HepG2 (cell line): ENCODE data around the gene MPIG6B. TPM values are rescaled to one million over a fixed set of nuclear protein-coding genes. Genes with fewer than 3 reads are reported as not detected.
A peak's percentile ranks its signal among the peaks of the same experiment; 100 is the strongest.

Experiments
- DR1 ChIP-seq: sonication (generic); formaldehyde crosslinking; IDR thresholded peaks from 2 replicates; pipeline ENCODE4 v1.8.0; 2021; ENCODE audit warnings: mild to moderate bottlenecking, missing genetic modification reagents, inconsistent platforms
- FOXP1 ChIP-seq, 2 experiments: fragments of 450-650 bp in 1 of 2; IDR thresholded peaks; 2 replicates each; pipeline ENCODE4 v1.6.1; 2017 to 2018; ENCODE audit warnings: antibody characterized with exemption in 1 of 2
- HOXA9 ChIP-seq: sonication (generic); formaldehyde crosslinking; IDR thresholded peaks from 2 replicates; pipeline ENCODE4 v1.8.1; 2022; ENCODE audit warnings: missing genetic modification reagents, mild to moderate bottlenecking, moderate library complexity, borderline replicate concordance
- KDM5A ChIP-seq: fragments of 200-600 bp; sonication (generic); IDR thresholded peaks from 2 replicates; pipeline ENCODE4 v1.7.0; 2018; ENCODE audit warnings: antibody characterized with exemption, mild to moderate bottlenecking, low read length, borderline replicate concordance
- MAX ChIP-seq: IDR thresholded peaks from 2 replicates; pipeline ENCODE4 v1.6.1; 2012; ENCODE audit warnings: inconsistent platforms
- MBD4 ChIP-seq: IDR thresholded peaks from 2 replicates; pipeline ENCODE4 v1.6.1; 2012; ENCODE audit warnings: low read length, inconsistent platforms, borderline replicate concordance
- MLLT10 ChIP-seq: sonication (generic); formaldehyde crosslinking; IDR thresholded peaks from 2 replicates; pipeline ENCODE4 v1.4.0; 2020; ENCODE audit warnings: missing genetic modification reagents
- MNT ChIP-seq: fragments of 450-650 bp; IDR thresholded peaks from 2 replicates; pipeline ENCODE4 v1.6.1; 2016
- NFE2 ChIP-seq: sonication (generic); formaldehyde crosslinking; IDR thresholded peaks from 2 replicates; pipeline ENCODE4 v1.4.0; 2020; ENCODE audit warnings: missing genetic modification reagents
- NFIB ChIP-seq: sonication (generic); formaldehyde crosslinking; IDR thresholded peaks from 2 replicates; pipeline ENCODE4 v1.9.0; 2021; ENCODE audit warnings: missing genetic modification reagents, mild to moderate bottlenecking, borderline replicate concordance
- SALL2 ChIP-seq: sonication (generic); formaldehyde crosslinking; IDR thresholded peaks from 2 replicates; pipeline ENCODE4 v1.8.1; 2023; ENCODE audit warnings: mild to moderate bottlenecking, missing genetic modification reagents, inconsistent platforms
- SOX6 ChIP-seq, 2 experiments: fragments of 450-650 bp in 1 of 2; sonication (generic) in 1 of 2; formaldehyde crosslinking in 1 of 2; IDR thresholded peaks; 2 replicates each; pipeline versions ENCODE4 v1.4.0 to v1.6.1; 2017 to 2020; ENCODE audit warnings: antibody characterized with exemption in 1 of 2, mild to moderate bottlenecking in 1 of 2, missing genetic modification reagents in 1 of 2
- TARDBP ChIP-seq: sonication (generic); formaldehyde crosslinking; IDR thresholded peaks from 2 replicates; pipeline ENCODE4 v1.8.0; 2022; ENCODE audit warnings: mild to moderate bottlenecking, missing genetic modification reagents
- THAP11 ChIP-seq: IDR thresholded peaks from 2 replicates; pipeline ENCODE4 v1.6.1; 2016; ENCODE audit warnings: missing biosample characterization, missing genetic modification reagents
- ZBTB10 ChIP-seq: sonication (generic); formaldehyde crosslinking; IDR thresholded peaks from 2 replicates; pipeline ENCODE4 v1.4.0; 2020; ENCODE audit warnings: missing genetic modification reagents, borderline replicate concordance
- ZFP1 ChIP-seq: IDR thresholded peaks from 2 replicates; pipeline ENCODE4 v1.6.1; 2016
- ZNF503 ChIP-seq: sonication (generic); formaldehyde crosslinking; IDR thresholded peaks from 2 replicates; pipeline ENCODE4 v1.4.0; 2020; ENCODE audit warnings: missing genetic modification reagents
- ZNF512B ChIP-seq: sonication (generic); formaldehyde crosslinking; IDR thresholded peaks from 2 replicates; pipeline ENCODE4 v1.5.1; 2020; ENCODE audit warnings: missing genetic modification reagents, mild to moderate bottlenecking, borderline replicate concordance
- ZNF589 ChIP-seq: sonication (generic); formaldehyde crosslinking; conservative IDR thresholded peaks from 2 replicates; pipeline ENCODE4 v1.8.0; 2022; ENCODE audit warnings: mild to moderate bottlenecking, moderate library complexity, missing genetic modification reagents
- ZNF619 ChIP-seq: sonication (generic); formaldehyde crosslinking; IDR thresholded peaks from 2 replicates; pipeline ENCODE4 v1.4.0; 2020; ENCODE audit warnings: mild to moderate bottlenecking, missing genetic modification reagents
- ZNF644 ChIP-seq: IDR thresholded peaks from 2 replicates; pipeline ENCODE4 v1.6.1; 2016; ENCODE audit warnings: low read depth
- polyA plus RNA-seq, 8 experiments: library from polyadenylated mRNA; depleted of rRNA in 3 of 8; stranded (reverse) in 7 of 8; unstranded in 1 of 8; fragments of >200 nt; fragmentation: Illumina TruSeq in 4 of 8; extraction: Trizol in 4 of 8; gene quantifications; 2 replicates each; pipeline versions ENCODE4 v1.2.1 to v1.2.3, GENCODE V29; 2011 to 2016; ENCODE audit warnings: low read depth in 4 of 8, missing spikeins in 1 of 8, mixed read lengths in 1 of 8; ENCODE audit not compliant: insufficient read depth in 1 of 8
- total RNA-seq, 5 experiments: library from RNA; depleted of rRNA; stranded (reverse); fragments of >200 nt; fragmentation: Illumina TruSeq; extraction: Trizol; gene quantifications; 2 replicates each; pipeline ENCODE4 v1.2.3, GENCODE V29; 2016; ENCODE audit warnings: low read depth in 1 of 5

The MPIG6B gene
- total and polyA plus RNA-seq, 2 of the 13 experiments (the other 11 are each of a cell fraction or from before 2014, with no cell fraction given) = not detected

GRCh38 chr6:31736768-31737314 is 13.7 kb downstream of the MPIG6B start (continued):
- no peak for TF ChIP-seq SOX6 (IDR thresholded peaks at IDR 0.05)
- no peak for TF ChIP-seq SOX6 (CRISPR knock-in tag; IDR thresholded peaks at IDR 0.05)
- TF ChIP-seq ZFP1 = 0 out of 2 replicates have a peak, but pooled peaks have one; percentile 11
- TF ChIP-seq ZNF589 (CRISPR knock-in tag) = no peak
- TF ChIP-seq MNT = no peak
- no peak for TF ChIP-seq NFIB (CRISPR knock-in tag)
- TF ChIP-seq DR1 (CRISPR knock-in tag) = no peak
- no peak for TF ChIP-seq ZBTB10 (CRISPR knock-in tag)
- no peak for TF ChIP-seq SALL2 (CRISPR knock-in tag)
- no peak for TF ChIP-seq ZNF644 (CRISPR knock-in tag)
- no peak for TF ChIP-seq ZNF503 (CRISPR knock-in tag)
- TF ChIP-seq MLLT10 = no peak
- TF ChIP-seq TARDBP = no peak
- no peak for TF ChIP-seq NFE2
- no peak for TF ChIP-seq KDM5A
- TF ChIP-seq THAP11 = no peak
- TF ChIP-seq MAX = no peak
- no peak for TF ChIP-seq FOXP1 (IDR thresholded peaks at IDR 0.05)
- no peak for TF ChIP-seq FOXP1 (CRISPR knock-in tag; IDR thresholded peaks at IDR 0.05)
- no peak for TF ChIP-seq ZNF619 (CRISPR knock-in tag)
- no peak for TF ChIP-seq ZNF512B (CRISPR knock-in tag)
- TF ChIP-seq MBD4 = no peak
- no peak for TF ChIP-seq HOXA9 (CRISPR knock-in tag)
